Fibroblast of skin of right quadriceps (primary cell): Measurements from ENCODE around the gene KIF16B.
"Not testable (repeated sequence)": the region's sequence is repeated elsewhere in the genome, so short reads cannot be mapped to it uniquely, and the experiment has no call there.

Source experiments
- DNase-seq: peaks from one replicate; pipeline ENCODE4 v3.0.0-alpha.2; 2013

The KIF16B gene

GRCh38 chr20:16472045-16472872 lies 101.0 kb downstream of the KIF16B start:
- DNase-seq = no peak

DNA sequence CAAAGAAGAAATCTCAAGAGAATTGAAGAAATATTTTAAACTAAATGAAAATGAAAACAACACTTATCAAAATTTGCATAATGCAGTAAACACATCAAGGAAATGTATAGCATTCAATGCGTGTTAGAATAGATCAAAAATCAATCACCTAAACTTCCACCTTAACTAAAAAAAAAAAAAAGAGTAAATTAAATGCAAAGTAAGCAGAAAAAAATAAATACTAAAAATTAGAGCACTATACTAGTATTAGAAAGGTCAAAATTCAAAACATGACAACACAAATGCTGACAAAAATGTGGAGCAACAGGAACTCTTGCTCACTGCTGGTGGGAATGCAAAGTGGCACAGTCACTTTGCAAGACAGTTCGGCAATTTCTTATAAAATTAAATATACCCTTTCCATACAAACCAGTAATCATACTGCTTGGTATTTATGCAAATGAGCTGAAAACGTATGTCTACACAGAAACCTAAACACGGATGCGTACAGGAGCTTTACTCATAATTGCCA lies 103.8 kb downstream of the KIF16B start:
- no peak for DNase-seq

- no peak for DNase-seq
Measured at GRCh38 chr20:16462711-16463110, 110.5 kb downstream of the KIF16B start.

DNA sequence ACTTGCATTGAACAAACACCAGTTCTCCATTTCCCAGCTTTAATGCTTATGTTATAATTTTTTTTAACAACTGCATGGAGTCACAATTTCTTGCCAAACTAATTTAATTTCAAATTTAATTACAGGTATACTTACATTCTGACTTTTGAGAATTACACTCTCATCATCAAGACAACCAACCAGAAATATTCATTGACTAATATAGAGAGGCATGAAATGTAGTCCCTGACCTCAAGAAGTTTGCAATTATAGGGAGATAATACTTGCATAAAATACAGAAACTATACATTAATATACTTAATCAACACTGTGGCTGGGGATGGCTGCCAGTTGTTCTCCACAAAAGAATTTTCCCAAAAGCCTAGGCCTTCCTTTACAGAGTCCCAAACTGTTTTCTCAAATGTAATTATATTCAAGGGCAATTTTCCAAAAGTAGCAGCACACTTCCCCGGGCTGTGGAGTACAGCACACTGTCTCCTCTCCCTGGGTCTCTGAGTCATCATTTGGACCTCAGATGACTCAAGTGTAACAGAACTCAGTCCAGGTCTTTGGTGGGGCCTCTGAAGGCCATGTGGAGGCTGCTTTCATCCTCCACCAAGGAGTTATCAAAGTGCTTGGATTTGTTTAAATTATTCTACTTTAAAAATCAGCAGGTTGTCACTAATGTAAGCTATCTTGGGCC lies 114.1 kb downstream of the KIF16B start:
- peak; percentile 88 for DNase-seq

GRCh38 chr20:16457514-16457913 lies 115.7 kb downstream of the KIF16B start:
- no peak for DNase-seq

DNA sequence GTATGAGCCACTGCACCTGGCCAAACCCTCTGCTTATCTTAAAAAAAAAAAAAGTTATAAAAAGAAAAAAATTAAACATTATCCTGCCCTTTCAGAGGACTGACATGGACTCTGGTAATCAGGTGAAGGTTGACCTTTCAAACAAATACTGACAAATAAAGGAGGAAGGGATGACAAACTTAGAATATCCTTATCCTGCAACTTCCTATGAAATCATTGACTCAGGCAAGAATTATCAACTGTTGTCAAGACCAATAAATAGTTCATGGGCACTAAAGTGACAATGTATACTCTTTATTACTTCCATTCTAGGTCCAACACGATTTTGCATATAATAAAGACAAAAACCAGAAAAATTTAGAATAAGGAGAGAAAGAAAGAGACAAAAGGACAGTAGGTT lies 117.9 kb downstream of the KIF16B start:
- DNase-seq = no peak

- no peak for DNase-seq
Measured at GRCh38 chr20:16451982-16452381, 121.3 kb downstream of the KIF16B start.

DNA sequence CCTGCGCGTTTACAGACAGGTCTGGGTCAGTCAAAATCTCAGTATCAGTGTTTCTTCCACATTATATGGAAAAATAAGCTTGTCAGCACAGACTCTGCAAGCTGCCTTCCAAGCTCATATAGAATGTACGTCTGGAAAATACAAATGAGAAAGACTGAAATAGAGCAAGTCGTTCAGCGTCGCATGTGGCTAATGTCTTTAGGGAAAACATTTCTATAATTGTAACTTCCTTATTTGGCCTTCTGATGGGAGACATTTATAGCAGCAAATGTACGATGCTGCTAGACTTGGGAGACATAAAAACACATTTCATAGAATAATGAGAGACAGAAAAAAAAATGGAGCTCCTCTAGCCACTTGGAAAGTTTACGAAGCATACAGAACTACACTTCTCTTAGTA lies 122.2 kb downstream of the KIF16B start:
- no peak for DNase-seq

DNA sequence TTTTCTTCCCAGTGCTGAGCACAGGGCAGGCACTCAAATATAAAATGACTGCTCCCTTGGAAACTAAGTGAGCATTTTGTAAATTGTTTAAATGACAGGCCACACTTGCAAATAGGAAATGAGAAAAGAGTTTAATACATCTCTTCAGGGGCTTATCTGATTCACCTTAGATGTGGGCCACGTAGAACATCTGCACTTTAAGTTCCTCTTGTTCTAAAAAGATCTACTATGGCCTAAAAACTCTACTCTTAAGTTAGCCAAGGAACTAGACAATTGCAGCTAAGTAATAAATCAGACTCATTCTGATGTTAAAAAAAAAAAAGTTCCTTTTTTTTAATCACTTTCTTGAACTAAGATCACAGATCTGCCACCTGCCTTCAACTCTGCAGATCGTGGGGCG lies 126.3 kb downstream of the KIF16B start:
- no peak for DNase-seq

- no peak for DNase-seq
Measured at GRCh38 chr20:16446246-16446645, 127.0 kb downstream of the KIF16B start.

DNA sequence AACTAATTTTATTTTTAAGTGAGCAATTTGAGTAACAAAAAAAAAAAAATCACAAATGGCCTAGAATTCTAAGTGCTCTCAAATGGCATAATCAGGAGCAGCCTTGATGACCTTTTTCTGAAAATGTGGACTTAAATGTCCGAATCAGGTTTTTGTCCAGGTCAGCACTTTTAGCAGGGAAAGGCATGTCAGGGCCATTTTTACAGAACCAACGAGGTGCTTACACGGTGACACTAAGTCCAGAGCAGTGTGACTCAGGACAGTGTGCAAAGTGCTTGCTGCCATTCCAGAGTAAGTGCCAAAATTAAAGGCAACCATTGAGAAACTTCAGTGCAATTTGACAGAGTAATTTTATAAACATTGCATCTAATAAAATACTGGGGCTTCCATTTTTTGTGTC lies 127.8 kb downstream of the KIF16B start:
- DNase-seq = no peak

GRCh38 chr20:16444057-16444777 lies 129.0 kb downstream of the KIF16B start:
- peak; percentile 35 for DNase-seq

GRCh38 chr20:16441546-16442164 lies 131.6 kb downstream of the KIF16B start:
- DNase-seq = no peak

- no peak for DNase-seq
Measured at GRCh38 chr20:16440686-16441085, 132.6 kb downstream of the KIF16B start.

- not testable (repeated sequence) for DNase-seq
Measured at GRCh38 chr20:16439540-16439939, 133.7 kb downstream of the KIF16B start.

DNA sequence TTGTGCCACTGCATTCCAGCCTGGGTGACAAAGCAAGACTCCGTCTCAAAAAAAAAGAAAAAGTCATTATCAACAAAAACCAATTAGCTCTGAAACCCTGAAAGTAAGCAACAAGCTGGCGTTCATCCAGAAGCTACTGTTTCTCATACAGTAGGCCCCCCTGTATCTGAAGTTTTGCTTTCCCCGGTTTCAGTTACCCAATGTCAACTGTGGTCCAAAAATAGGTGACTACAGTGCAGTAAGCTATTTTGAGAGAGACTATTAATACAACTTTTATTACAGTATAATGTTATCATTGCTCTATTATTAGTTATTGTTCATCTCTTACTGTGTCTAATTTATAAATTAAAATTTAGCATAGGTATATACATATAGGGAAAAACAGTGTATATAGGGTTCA lies 135.1 kb downstream of the KIF16B start:
- DNase-seq = no peak

GRCh38 chr20:16437387-16437996 lies 135.8 kb downstream of the KIF16B start:
- DNase-seq = no peak

DNA sequence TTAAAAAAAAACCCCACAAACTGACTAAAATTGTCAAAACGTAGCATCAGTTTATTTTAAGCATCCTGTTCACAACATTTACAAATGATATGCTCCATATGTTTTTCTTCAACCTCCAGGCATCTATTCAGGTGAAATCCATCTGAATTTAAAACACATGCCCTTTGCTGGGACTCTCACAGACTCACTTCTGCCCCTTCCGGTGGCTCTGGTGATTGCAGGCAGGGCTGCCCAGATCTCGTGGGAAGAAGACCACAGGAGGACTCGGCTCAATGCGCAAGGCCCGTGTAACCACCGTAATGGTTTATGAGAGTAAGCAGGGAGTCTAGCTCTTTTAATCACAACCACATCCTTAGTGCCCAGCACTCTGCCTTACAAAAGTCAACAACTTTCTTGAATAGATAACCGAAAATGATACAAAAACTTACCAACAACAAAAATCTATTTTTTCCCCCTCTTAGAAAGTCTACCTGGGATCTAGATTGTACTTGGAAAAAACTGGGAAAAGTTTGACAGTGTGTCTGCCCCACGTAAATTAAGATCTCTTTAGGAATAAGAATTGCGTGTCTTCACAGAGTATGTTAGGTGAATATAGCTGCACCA lies 139.1 kb downstream of the KIF16B start:
- DNase-seq = peak; percentile 18

GRCh38 chr20:16433293-16433580 lies 140.0 kb downstream of the KIF16B start:
- DNase-seq = no peak

DNA sequence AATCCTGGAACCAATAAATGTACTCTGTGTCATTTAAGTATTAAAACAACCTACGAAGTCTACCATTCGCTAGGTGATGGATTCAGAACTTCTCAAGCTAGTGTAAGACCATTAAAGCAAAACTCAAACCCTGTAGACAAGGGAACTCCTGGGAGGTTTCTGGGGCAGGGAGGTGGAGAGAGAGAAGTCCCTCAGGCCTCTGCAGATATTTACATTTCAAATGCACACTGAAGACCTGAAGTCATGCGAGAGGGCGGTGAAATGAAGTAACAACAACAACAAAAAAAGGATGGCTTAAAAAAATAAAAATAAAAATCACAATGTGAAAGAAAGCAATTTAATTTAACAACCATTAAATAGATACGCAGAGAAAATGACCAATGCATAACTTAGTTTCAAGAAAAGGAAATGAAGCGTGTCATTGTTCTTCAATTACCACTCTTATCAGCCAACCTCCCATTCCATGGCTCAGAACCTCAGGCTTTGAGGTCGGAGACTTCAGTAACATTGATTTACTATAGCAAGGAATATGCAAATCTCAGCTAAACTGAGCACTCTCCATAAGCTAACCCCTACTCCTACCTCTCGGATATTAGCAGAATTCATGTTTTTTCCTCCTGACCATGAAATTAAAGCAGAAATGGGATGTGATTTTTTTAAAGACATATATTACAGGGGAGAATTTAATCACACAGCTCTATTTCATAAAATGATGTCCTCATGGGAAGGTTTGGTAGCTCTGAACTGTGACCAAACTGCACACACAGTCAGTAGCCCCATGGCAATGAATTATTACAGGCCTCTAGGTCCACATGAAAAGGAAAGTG lies 140.6 kb downstream of the KIF16B start:
- DNase-seq = no peak

- DNase-seq = no peak
Measured at GRCh38 chr20:16428112-16428511, 145.1 kb downstream of the KIF16B start.

DNA sequence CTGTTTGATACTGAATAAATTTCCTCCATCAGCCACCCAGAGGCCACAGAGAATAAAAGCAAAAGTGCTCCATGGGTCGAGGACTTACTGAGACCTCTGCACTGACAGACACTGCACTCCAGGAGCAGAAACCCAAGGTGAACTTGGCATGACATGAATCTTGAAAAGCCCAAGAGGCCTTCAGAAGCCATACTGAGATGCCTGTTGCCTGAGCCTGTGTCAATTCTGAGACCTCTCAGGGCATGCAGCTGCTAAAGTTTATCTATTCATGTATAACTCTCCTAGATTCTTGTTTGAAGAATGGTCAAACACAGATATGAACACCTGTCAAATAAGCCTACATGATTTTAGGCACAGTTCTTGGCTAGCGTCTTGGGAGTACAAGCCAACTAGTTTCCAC lies 145.7 kb downstream of the KIF16B start:
- DNase-seq = no peak
